ENCODE measurements around the gene RORB. TPM values are rescaled to one million over a fixed set of nuclear protein-coding genes. Genes with fewer than 3 reads are reported as not detected.

Gene RORB
- total RNA-seq, 1 donor from 2014 or later: 0.11 TPM

GRCh38 chr9:74524289-74524688 is 27.2 kb downstream of the RORB start:
- H3K9me3 ChIP-seq (ENCODE audit: insufficient read depth, low read depth, low read length): no peaks in the 10 kb centered on the region
- Mint-ChIP-seq H3K4me1 (ENCODE audit: low read depth, unreplicated experiment) (no peaks in the 10 kb centered on the region), H3K27ac (ENCODE audit: unreplicated experiment) (no peak overlapping the region), H3K36me3 (ENCODE audit: low read depth, unreplicated experiment) (no peaks in the 10 kb centered on the region), H3K4me3 (ENCODE audit: unreplicated experiment) (no peak overlapping the region), H3K9me3 (ENCODE audit: unreplicated experiment) (no peaks in the 10 kb centered on the region), H3K27me3 (ENCODE audit: low read depth, unreplicated experiment) (no peaks in the 10 kb centered on the region)
- H3K36me3 ChIP-seq (ENCODE audit: insufficient read depth, low read length): no peaks in the 10 kb centered on the region
- FAIRE-seq (no peak), DNase-seq (ENCODE audit: low read depth) (no peak)
- no peak overlapping the region for H2AFZ ChIP-seq (ENCODE audit: low read depth, low read length)
- H3K79me2 ChIP-seq (ENCODE audit: insufficient read depth, low read length): no peaks in the 10 kb centered on the region
- no peak overlapping the region for H3K4me2 ChIP-seq (ENCODE audit: low read length)
- H3K27me3 ChIP-seq (ENCODE audit: insufficient read depth, low read length): no peaks in the 10 kb centered on the region
- no peaks in the 10 kb centered on the region for H4K20me1 ChIP-seq (ENCODE audit: insufficient read depth, low read length)
- TF ChIP-seq CTCF (IDR thresholded peaks at IDR 0.05; ENCODE audit: insufficient read depth, low read depth, low read length) (no peak), EZH2 (IDR thresholded peaks at IDR 0.05; ENCODE audit: insufficient read depth, low read length) (no peak)
- no peak overlapping the region for H3K4me3 ChIP-seq (ENCODE audit: insufficient read depth, low read depth, low read length)
- H3K9ac ChIP-seq (ENCODE audit: low read length): no peak overlapping the region
- no peak overlapping the region for H3K27ac ChIP-seq (ENCODE audit: low read depth, low read length)
- H3K4me1 ChIP-seq (ENCODE audit: insufficient read depth, low read length): peaks cover 8% of the 10 kb centered on the region

DNA sequence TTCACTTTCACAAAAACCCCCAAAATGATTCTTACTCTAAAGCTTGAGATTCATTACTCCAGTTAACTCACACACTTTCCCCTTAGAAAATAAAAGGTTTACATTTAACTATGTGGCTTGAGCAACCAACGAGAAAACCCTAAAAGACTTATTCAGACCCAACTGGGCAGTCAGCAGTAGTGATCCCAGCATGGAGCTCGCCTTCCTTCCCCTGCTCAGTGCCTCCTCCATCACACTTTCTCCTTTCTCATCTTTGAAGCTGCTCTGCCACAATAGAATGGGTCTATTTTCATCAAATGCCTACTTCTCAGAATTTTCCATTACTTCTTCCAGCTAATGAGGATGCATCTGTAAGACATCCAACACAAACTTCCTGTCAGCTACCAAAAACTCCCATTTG is 29.1 kb downstream of the RORB start:
- FAIRE-seq (no peak), DNase-seq (ENCODE audit: low read depth) (peak; percentile 10)
- Mint-ChIP-seq H3K27ac (ENCODE audit: unreplicated experiment) (no peak overlapping the region), H3K4me1 (ENCODE audit: low read depth, unreplicated experiment) (no peaks in the 10 kb centered on the region), H3K36me3 (ENCODE audit: low read depth, unreplicated experiment) (no peaks in the 10 kb centered on the region), H3K9me3 (ENCODE audit: unreplicated experiment) (no peaks in the 10 kb centered on the region), H3K27me3 (ENCODE audit: low read depth, unreplicated experiment) (no peaks in the 10 kb centered on the region), H3K4me3 (ENCODE audit: unreplicated experiment) (no peak overlapping the region)
- no peaks in the 10 kb centered on the region for H4K20me1 ChIP-seq (ENCODE audit: insufficient read depth, low read length)
- no peak overlapping the region for H3K27ac ChIP-seq (ENCODE audit: low read depth, low read length)
- H3K4me2 ChIP-seq (ENCODE audit: low read length): no peak overlapping the region
- TF ChIP-seq EZH2 (IDR thresholded peaks at IDR 0.05; ENCODE audit: insufficient read depth, low read length) (no peak), CTCF (IDR thresholded peaks at IDR 0.05; ENCODE audit: insufficient read depth, low read depth, low read length) (no peak)
- H3K4me3 ChIP-seq (ENCODE audit: insufficient read depth, low read depth, low read length): no peak overlapping the region
- H3K36me3 ChIP-seq (ENCODE audit: insufficient read depth, low read length): no peaks in the 10 kb centered on the region
- no peak overlapping the region for H2AFZ ChIP-seq (ENCODE audit: low read depth, low read length)
- H3K9ac ChIP-seq (ENCODE audit: low read length): no peak overlapping the region
- no peaks in the 10 kb centered on the region for H3K27me3 ChIP-seq (ENCODE audit: insufficient read depth, low read length)
- H3K4me1 ChIP-seq (ENCODE audit: insufficient read depth, low read length): peaks cover 4% of the 10 kb centered on the region
- H3K79me2 ChIP-seq (ENCODE audit: insufficient read depth, low read length): no peaks in the 10 kb centered on the region
- H3K9me3 ChIP-seq (ENCODE audit: insufficient read depth, low read depth, low read length): no peaks in the 10 kb centered on the region

GRCh38 chr9:74527718-74528117 is 30.6 kb downstream of the RORB start:
- Mint-ChIP-seq H3K27ac (ENCODE audit: unreplicated experiment) (no peak overlapping the region), H3K4me3 (ENCODE audit: unreplicated experiment) (no peak overlapping the region), H3K9me3 (ENCODE audit: unreplicated experiment) (no peaks in the 10 kb centered on the region), H3K27me3 (ENCODE audit: low read depth, unreplicated experiment) (no peaks in the 10 kb centered on the region), H3K36me3 (ENCODE audit: low read depth, unreplicated experiment) (no peaks in the 10 kb centered on the region), H3K4me1 (ENCODE audit: low read depth, unreplicated experiment) (no peaks in the 10 kb centered on the region)
- H3K4me3 ChIP-seq (ENCODE audit: insufficient read depth, low read depth, low read length): no peak overlapping the region
- H3K79me2 ChIP-seq (ENCODE audit: insufficient read depth, low read length): no peaks in the 10 kb centered on the region
- DNase-seq (ENCODE audit: low read depth) (no peak), FAIRE-seq (no peak)
- H2AFZ ChIP-seq (ENCODE audit: low read depth, low read length): no peak overlapping the region
- H3K36me3 ChIP-seq (ENCODE audit: insufficient read depth, low read length): no peaks in the 10 kb centered on the region
- no peaks in the 10 kb centered on the region for H3K4me1 ChIP-seq (ENCODE audit: insufficient read depth, low read length)
- H3K9ac ChIP-seq (ENCODE audit: low read length): no peak overlapping the region
- H3K27ac ChIP-seq (ENCODE audit: low read depth, low read length): no peak overlapping the region
- H3K9me3 ChIP-seq (ENCODE audit: insufficient read depth, low read depth, low read length): no peaks in the 10 kb centered on the region
- no peaks in the 10 kb centered on the region for H3K27me3 ChIP-seq (ENCODE audit: insufficient read depth, low read length)
- no peaks in the 10 kb centered on the region for H4K20me1 ChIP-seq (ENCODE audit: insufficient read depth, low read length)
- TF ChIP-seq CTCF (IDR thresholded peaks at IDR 0.05; ENCODE audit: insufficient read depth, low read depth, low read length) (no peak), EZH2 (IDR thresholded peaks at IDR 0.05; ENCODE audit: insufficient read depth, low read length) (no peak)
- no peak overlapping the region for H3K4me2 ChIP-seq (ENCODE audit: low read length)

Data from astrocyte (in vitro differentiated cells and primary cell).